NCI-H774 (cell line): ENCODE results near the gene RELT.
A peak's percentile ranks its signal among the peaks of the same experiment; 100 is the strongest.

Experiments used
- DNase-seq: peaks from one replicate; lab custom pipeline; 2025; lab: John Stamatoyannopoulos, UW

The RELT gene

DNA sequence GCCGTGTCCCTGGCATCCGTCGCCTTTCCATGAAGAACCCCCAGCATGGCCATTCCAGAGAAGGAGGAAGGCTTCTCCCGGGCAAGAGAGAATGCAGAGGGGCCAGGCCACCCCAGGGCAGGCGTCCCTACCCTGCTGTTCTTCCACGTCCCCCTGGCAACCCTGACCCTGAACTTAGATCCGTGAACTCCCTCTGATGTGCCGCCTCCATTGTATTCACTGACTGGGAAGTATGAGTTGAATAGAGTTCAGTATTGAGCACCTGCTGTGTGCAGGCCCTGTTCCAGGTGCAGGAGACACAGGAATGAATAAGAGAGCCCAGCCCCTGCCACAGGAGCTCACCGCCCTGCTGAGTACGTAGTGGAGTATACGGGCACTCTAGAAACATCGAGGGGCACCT lies 29.1 kb upstream of the RELT start:
- no peak for DNase-seq

- no peak for DNase-seq
Observed at GRCh38 chr11:73348838-73349237, 27.4 kb upstream of the RELT start.

DNA sequence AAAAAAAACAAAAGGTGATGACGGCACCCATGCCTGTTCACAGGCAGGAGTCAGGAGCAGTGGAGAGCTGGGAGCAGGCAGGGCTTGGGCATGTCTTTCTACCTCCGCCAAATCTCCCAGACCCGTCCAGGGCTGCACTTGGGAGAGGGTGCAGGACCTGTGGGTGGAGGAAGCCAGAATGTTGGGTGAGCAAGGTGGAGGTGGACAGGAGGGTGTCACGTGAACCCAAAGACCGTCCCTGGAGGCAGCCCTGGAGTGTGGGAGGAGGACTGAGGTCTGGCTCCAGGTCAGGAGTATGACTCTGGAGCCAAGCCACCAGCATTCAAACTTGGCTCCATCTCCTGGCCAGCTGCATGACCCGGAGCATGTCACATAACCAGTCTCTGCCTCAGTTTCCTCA lies 26.6 kb upstream of the RELT start:
- no peak for DNase-seq

- peak; percentile 61 for DNase-seq
Observed at GRCh38 chr11:73350908-73351636, 25.1 kb upstream of the RELT start.

- no peak for DNase-seq
Observed at GRCh38 chr11:73353422-73353821, 22.8 kb upstream of the RELT start.

GRCh38 chr11:73355109-73355508 lies 21.1 kb upstream of the RELT start:
- no peak for DNase-seq

- DNase-seq, result no peak
Observed at GRCh38 chr11:73356979-73357860, 19.0 kb upstream of the RELT start.

DNA sequence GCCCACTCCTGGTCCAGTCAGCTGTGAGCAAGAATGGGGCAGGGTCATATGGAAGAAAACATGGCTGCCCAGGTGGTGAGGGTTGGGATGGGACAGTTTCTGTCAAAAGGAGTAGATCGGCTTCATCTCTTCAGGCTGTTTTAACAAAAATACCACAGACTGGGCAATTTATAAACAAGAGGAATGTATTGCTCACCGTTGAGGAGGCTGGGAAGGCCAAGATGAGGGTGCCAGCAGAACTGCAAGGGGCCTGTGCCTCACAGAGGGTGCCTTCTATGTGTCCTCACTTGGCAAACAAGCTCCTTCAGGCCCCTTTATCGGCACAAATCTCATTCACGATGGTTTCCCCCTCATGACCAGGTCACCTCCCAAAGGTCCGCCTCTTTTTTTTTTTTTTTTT lies 18.1 kb upstream of the RELT start:
- DNase-seq, result no peak

GRCh38 chr11:73359341-73359740 lies 16.9 kb upstream of the RELT start:
- DNase-seq, result no peak

DNA sequence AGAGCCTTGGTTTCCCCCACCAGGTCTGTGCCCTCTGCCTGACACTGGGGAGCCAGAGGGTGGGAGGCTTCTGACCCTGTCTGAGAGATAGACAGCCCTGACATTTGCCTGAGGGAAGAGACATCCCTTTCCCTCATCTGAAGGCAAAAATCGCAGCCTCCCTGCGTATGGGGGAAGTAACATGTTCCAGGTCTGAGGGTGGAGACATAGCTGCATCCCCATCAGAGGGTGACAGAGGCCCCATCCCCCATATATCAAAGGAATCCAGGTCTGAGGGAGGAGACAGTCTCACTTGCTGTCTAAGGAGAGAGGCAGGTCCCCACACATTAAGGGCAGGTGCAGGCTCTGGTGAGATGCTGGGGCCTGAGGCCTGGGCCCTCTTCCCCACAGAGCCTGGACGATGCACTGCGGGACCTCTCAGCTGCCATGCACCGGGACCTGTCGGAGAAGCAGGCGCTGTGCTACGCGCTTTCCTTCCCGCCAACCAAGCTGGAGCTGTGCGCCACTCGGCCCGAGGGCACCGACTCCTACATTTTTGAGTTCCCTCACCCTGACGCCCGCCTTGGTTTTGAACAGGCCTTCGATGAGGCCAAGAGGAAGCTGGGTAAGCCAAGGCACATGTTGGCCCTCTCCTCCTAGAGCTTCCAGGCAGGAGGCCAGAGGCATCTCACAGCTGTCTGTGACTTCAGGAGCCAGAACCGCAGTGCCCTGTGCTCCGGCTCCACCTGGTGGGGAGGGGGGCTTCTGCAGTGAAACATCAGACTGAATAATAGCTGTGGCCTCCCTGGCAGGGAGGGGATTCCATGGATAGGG lies 16.1 kb upstream of the RELT start:
- no peak for DNase-seq

- DNase-seq, result no peak
Observed at GRCh38 chr11:73360743-73361369, 15.3 kb upstream of the RELT start.

GRCh38 chr11:73361953-73362776 lies 14.0 kb upstream of the RELT start:
- no peak for DNase-seq

DNA sequence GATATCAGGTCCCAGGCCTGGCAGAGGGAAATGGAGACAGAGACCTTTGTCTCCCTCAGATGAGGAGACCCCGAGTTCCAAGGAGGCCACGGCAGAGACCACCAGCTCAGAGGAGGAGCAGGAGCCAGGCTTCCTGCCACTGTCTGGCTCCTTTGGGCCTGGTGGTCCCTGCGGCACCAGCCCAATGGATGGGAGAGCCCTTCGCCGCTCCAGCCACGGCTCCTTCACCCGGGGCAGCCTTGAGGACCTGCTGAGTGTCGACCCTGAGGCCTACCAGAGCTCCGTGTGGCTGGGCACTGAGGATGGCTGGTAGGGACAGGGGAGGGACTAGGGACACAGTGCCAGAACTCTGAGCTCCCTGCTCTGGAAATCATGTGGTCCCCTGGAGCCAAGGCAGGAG lies 13.1 kb upstream of the RELT start:
- DNase-seq, result no peak

- no peak for DNase-seq
Observed at GRCh38 chr11:73365352-73366264, 10.6 kb upstream of the RELT start.

- no peak for DNase-seq
Observed at GRCh38 chr11:73366265-73366610, 10.0 kb upstream of the RELT start.

- no peak for DNase-seq
Observed at GRCh38 chr11:73366953-73367352, 9.2 kb upstream of the RELT start.

- no peak for DNase-seq
Observed at GRCh38 chr11:73367482-73368024, 8.6 kb upstream of the RELT start.

GRCh38 chr11:73372375-73372993 lies 3.7 kb upstream of the RELT start:
- no peak for DNase-seq

DNA sequence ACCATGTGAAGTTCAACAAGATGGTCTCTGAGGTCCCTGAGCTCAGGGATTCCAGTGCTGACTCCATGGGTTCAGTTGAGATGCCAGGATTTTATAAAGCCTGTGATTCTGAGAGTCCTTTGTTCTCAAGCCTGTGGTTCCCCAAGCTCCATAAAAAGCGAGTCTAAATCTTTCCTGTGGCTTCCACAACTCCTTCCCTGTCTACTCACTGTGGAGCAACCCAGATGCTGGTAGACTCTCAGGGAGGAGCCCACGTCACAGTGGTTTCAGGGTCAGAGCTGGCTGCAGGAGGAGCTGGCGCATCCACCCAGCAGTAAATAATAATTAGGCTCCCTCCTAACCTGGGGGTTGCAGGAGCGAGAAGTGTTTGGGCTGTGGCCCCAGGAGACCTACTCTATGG lies 2.0 kb upstream of the RELT start:
- no peak for DNase-seq

DNA sequence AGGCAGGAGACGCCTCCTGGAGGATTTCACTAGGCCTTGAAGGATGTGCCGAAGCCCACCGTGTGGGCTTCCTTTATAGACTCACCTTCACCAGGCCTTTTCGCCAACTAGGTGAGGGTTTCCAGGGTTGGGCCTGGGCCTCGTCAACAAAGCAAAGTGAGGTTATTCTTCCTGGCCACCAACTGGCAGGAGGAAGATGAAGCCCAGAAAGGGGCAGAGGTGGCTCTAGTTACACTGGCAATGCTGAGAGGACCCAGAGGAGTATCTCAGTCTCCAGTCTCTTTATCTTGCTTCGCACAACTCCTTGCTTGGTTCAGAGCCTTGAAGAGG lies 404 bp upstream of the RELT start:
- no peak for DNase-seq
